HG02970 (cell line): ENCODE data around the gene VSNL1.

Experiments used
- ATAC-seq: cut with Tn5 transposase; IDR thresholded peaks from one replicate; pipeline ENCODE4 v1.9.1; 2021; ENCODE audit warnings: mild to moderate bottlenecking, moderate library complexity, moderate number of reproducible peaks; ENCODE audit not compliant: unreplicated experiment, low FRiP score

The VSNL1 gene

GRCh38 chr2:17637131-17637906 is 96.8 kb downstream of the VSNL1 start:
- no peak for ATAC-seq

- no peak for ATAC-seq
Measured at GRCh38 chr2:17638196-17638743, 97.8 kb downstream of the VSNL1 start.

DNA sequence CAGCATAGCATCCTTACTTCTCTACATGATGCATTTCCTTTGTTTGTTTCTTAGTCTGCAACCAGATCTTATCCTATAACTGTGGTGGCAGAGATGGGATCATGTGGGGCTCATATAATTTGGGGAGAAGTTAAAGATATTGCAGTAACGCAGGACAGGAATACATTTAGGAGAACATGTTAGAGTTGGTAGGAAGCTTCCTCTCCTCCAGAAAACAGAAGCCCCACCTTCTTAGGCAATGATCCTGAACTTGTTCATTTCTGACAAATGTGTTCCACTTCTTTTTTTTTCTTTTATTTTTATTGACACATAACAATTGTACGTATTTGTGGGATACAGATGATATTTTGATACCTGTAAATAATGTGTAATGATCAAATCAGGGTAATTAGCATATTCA is 99.9 kb downstream of the VSNL1 start:
- ATAC-seq = no peak

GRCh38 chr2:17643031-17643615 is 102.6 kb downstream of the VSNL1 start:
- no peak for ATAC-seq

- no peak for ATAC-seq
Measured at GRCh38 chr2:17644997-17645720, 104.7 kb downstream of the VSNL1 start.

DNA sequence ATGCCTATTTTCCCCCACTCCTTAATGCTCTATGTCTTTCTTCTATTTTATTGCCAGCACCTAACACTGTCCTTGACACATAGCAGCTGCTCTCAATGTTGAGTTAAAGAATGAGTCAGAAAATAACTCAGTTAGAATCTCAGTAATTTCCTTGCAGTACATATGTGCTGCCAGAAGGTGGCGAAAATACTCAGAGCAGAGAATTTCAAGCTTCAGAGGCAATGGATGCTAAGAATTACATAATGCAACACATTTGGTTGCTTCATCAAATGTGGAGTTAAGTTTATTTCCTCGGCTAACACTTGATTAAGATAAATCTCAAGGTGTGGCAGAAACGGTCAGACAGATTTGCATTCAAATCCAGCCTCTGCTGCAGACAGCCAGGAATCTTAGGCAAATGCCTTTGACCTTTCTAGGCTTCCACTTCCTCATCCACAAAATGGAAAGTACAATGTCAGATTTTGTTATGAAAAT is 105.6 kb downstream of the VSNL1 start:
- peak; percentile 83 for ATAC-seq

DNA sequence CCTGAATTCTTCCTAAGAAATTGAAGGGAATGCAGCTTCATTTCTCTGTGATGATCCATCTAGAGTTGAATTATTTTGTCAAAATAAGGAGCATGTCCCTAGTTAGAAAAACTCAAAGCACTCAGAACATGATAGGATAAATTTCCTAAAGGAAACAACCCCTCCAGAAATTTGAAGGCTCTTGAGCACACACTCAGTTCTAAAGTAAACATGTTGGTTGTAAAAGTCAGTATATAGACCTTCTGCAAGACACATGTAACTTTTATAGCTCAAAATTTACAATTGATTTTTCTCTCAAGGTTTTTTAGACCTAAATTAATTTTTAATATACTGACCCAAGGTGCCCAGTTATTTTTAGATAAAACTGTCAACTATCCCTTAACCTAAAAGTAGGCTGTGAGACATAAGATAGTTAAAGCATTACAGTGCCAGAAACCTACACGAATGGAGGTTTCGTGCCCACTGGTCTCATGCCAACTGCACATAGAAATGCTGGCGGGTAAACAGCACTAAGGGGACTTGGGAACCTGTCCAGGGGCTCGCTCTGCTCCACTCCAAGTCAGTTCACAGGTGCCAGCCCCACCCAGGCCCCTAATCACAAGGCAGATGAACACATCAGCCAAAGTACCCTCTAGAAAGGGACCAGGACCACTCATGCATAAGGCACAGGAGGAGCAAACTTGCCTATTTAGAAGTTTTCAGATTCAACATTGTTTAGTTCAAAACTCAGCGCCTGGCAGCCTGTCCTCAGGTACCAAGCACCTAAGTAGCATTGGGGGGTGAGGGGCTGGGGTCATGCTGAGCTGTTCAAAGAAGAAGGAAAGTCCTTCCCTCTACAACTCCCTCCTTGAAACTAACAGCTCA is 106.6 kb downstream of the VSNL1 start:
- no peak for ATAC-seq

GRCh38 chr2:17648581-17648980 is 108.1 kb downstream of the VSNL1 start:
- ATAC-seq = no peak

GRCh38 chr2:17649026-17649425 is 108.5 kb downstream of the VSNL1 start:
- ATAC-seq = no peak

- no peak for ATAC-seq
Measured at GRCh38 chr2:17652681-17653394, 112.3 kb downstream of the VSNL1 start.

- no peak for ATAC-seq
Measured at GRCh38 chr2:17657759-17658158, 117.3 kb downstream of the VSNL1 start.

- ATAC-seq = peak; percentile 46
Measured at GRCh38 chr2:17658251-17658843, 117.9 kb downstream of the VSNL1 start.

DNA sequence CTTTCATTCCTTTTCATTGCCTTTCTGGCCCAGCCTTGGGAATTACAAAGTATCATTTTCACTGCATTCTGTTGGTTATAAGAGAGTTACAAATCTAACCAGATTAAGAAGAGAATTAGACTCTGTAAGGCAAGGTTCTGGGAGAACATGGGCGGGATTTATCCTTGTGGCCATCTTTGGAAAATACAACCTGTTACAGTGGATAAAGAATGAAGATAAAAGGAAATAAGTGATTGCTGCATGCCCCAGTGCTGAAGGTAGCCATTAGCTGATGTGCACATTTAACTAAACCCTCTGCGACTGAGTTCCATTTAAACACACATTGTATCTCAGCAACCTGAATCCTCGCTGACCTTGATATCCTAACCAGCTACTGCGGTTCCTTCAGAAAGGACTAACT is 119.7 kb downstream of the VSNL1 start:
- no peak for ATAC-seq

DNA sequence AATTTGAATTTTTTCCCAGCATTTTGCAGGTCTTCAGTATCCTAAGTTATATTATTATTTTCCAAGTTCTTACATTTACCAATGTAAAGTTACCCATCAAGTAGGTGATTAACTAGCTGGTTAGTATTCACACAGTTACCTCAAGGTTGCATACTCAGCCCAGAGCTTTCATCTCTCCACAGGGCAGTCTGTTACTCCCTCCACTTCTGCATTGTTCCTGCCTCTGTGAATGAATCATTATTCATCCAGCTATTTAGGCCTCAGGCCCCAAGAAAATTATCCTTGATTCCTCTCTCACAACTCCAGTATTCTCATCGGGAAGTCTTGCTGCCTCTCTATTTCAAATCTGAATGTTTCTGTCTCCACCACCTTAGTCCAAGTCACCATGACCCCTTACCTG is 121.0 kb downstream of the VSNL1 start:
- ATAC-seq = no peak

- ATAC-seq = no peak
Measured at GRCh38 chr2:17662723-17663122, 122.2 kb downstream of the VSNL1 start.

GRCh38 chr2:17664534-17664933 is 124.0 kb downstream of the VSNL1 start:
- ATAC-seq = no peak

GRCh38 chr2:17667898-17668297 is 127.4 kb downstream of the VSNL1 start:
- ATAC-seq = no peak

DNA sequence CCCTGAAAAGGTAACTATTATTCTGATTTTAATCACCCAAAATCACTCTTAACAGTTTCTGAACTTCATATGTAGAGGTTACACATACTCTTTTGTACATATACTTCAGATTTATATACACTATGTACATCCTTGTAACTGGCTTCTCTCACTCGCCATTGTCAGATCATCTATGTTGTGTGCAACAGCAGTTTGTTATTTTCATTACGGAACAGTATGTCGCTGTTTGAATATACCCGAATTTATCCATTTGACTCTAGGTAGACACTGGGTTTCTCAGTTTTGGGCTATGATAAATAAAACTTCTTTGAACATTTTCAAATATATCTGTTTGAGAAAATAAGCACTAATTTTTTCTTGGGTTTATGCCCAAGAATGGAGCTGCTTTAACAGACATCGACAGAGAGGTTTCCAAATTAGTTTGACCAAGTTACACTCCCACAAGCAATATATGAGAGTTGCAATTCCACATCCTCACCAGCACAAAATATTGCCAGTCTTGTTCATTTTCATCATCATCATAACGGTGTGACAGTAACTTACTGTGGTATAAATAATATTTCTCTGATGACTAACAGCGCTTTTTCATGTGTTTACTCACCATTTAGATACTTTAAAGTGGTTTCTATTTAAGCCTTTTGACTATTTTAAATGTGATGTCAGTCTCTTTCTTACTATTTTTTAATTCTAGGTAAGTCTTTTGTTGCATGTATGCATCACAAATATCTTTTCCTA is 132.3 kb downstream of the VSNL1 start:
- ATAC-seq = no peak

DNA sequence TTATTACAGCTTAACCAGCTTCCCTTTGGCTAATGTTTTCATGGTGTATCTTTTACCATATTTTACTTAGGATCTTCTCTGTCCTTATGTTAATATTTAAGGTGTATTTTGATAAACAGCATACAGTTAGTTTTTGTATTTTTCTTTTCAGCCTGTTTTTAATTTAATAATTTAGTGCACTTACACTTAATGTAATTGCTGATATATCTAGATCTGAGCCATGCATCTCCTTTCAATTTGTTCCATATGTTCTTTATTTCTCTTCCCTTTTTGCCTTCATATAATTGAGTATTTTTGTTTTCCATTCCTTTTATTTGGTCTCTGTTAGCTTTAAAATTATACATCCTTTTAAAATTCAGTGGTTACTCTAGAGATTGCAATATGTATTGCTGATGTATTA is 134.3 kb downstream of the VSNL1 start:
- no peak for ATAC-seq
